Fibroblast of lung (primary cell): ENCODE data around the gene SCYL1. TPM values are rescaled to one million over a fixed set of nuclear protein-coding genes. Genes with fewer than 3 reads are reported as not detected.
A peak's percentile ranks its signal among the peaks of the same experiment; 100 is the strongest.

ENCODE experiments used
- DNase-seq, 2 donors: peaks; one replicate each; pipeline versions ENCODE4 v3.0.0 to v3.0.0-alpha.2; 2010; ENCODE audit warnings: low read depth in 2 of 2
- H2AFZ ChIP-seq: 2 replicates; pipeline ENCODE4 v1.5.1; 2012; ENCODE audit warnings: low read length, control low read depth, inconsistent platforms
- H3K27ac ChIP-seq: 2 replicates; pipeline ENCODE4 v1.5.1; 2011; ENCODE audit warnings: low read length, control low read depth; ENCODE audit not compliant: insufficient read depth
- H3K27me3 ChIP-seq: 2 replicates; pipeline ENCODE4 v1.5.1; 2011; ENCODE audit warnings: mild to moderate bottlenecking, low read length; ENCODE audit not compliant: control insufficient read depth, insufficient read depth
- H3K36me3 ChIP-seq: 2 replicates; pipeline ENCODE4 v1.5.1; 2011; ENCODE audit warnings: low read length; ENCODE audit not compliant: control insufficient read depth, insufficient read depth
- H3K4me1 ChIP-seq: 2 replicates; pipeline ENCODE4 v1.5.1; 2011; ENCODE audit warnings: low read length; ENCODE audit not compliant: control insufficient read depth, insufficient read depth; ENCODE audit errors: extremely low read depth
- H3K4me2 ChIP-seq: 2 replicates; pipeline ENCODE4 v1.5.1; 2011; ENCODE audit warnings: low read length, control low read depth; ENCODE audit not compliant: insufficient read depth; ENCODE audit errors: extremely low read depth
- H3K4me3 ChIP-seq, 4 experiments: fragments of 200-600 bp in 1 of 4; sonication (generic) in 1 of 4; replicated peaks in 1 of 4; 2 replicates each; pipeline ENCODE4 v1.5.1; 2011 to 2016; ENCODE audit warnings: low read length in 4 of 4, low read depth in 3 of 4, mild to moderate bottlenecking in 3 of 4, control low read depth in 2 of 4, inconsistent platforms in 1 of 4, mixed read lengths in 1 of 4; ENCODE audit not compliant: insufficient read depth in 1 of 4; ENCODE audit errors: control extremely low read depth in 1 of 4
- H3K79me2 ChIP-seq: 2 replicates; pipeline ENCODE4 v1.5.1; 2012; ENCODE audit warnings: mild to moderate bottlenecking, low read length, inconsistent platforms; ENCODE audit not compliant: control insufficient read depth, insufficient read depth
- H3K9ac ChIP-seq: 2 replicates; pipeline ENCODE4 v1.5.1; 2011; ENCODE audit warnings: mild to moderate bottlenecking, low read length, control low read depth; ENCODE audit not compliant: insufficient read depth
- H3K9me3 ChIP-seq: 2 replicates; pipeline ENCODE4 v1.5.1; 2012; ENCODE audit warnings: low read depth, low read length; ENCODE audit not compliant: control insufficient read depth, insufficient read depth
- H4K20me1 ChIP-seq: 2 replicates; pipeline ENCODE4 v1.5.1; 2011; ENCODE audit warnings: low read length; ENCODE audit not compliant: control insufficient read depth, insufficient read depth; ENCODE audit errors: extremely low read depth
- CTCF ChIP-seq, 2 donors: IDR thresholded peaks in 1 of 2; conservative IDR thresholded peaks in 1 of 2; 1 replicate in 1 of 2; 2 replicates in 1 of 2; pipeline ENCODE4 v1.5.1; 2011 to 2012; ENCODE audit warnings: low read length in 2 of 2, control low read depth in 1 of 2, inconsistent platforms in 1 of 2, low read depth in 1 of 2, mild to moderate bottlenecking in 1 of 2
- EZH2 ChIP-seq: IDR thresholded peaks from 2 replicates; pipeline ENCODE4 v1.5.1; 2012; ENCODE audit warnings: low read length, control low read depth, mild to moderate bottlenecking; ENCODE audit errors: missing control alignments
- polyA plus RNA-seq, 2 donors: library from polyadenylated mRNA; depleted of rRNA in 1 of 2; stranded (reverse) in 1 of 2; unstranded in 1 of 2; fragments of >200 nt; gene quantifications; 2 replicates each; pipeline ENCODE4 v1.2.1, GENCODE V29; 2011 to 2012; ENCODE audit warnings: missing spikeins in 1 of 2
- total RNA-seq: library from RNA; depleted of rRNA; stranded (reverse); fragments of >200 nt; gene quantifications from 2 replicates; pipeline ENCODE4 v1.2.1, GENCODE V29; 2014

SCYL1 gene
- total and polyA plus RNA-seq, 2 donors (not counting 1 experiment from before 2014, with no cell fraction given): 58.2 to 84.6 TPM

- no peak overlapping the region for H3K4me2 ChIP-seq
- no peak overlapping the region for H3K9ac ChIP-seq
- H3K4me1 ChIP-seq: peaks cover 8% of the 10 kb centered on the region
- no peaks in the 10 kb centered on the region for H3K9me3 ChIP-seq
- H2AFZ ChIP-seq: no peak overlapping the region
- no peak overlapping the region for H3K27ac ChIP-seq
- no peaks in the 10 kb centered on the region for H3K27me3 ChIP-seq
- peaks cover 40% of the 10 kb centered on the region for H3K36me3 ChIP-seq
- TF ChIP-seq EZH2 (no peak), CTCF (conservative IDR thresholded peaks at IDR 0.05 in 1 of 2, IDR thresholded peaks at IDR 0.05 in 1 of 2; ENCODE audit: low read depth in 1 of 2, low read length in 2 of 2) (no peak)
- no peaks in the 10 kb centered on the region for H4K20me1 ChIP-seq
- H3K79me2 ChIP-seq: no peaks in the 10 kb centered on the region
- no peak for DNase-seq
- H3K4me3 ChIP-seq: no peak overlapping the region
Observed at GRCh38 chr11:65538232-65538914, 13.5 kb downstream of the SCYL1 start.

GRCh38 chr11:65538915-65539743, 14.2 kb downstream of the SCYL1 start:
- H3K4me2 ChIP-seq: no peak overlapping the region

More at GRCh38 chr11:65538915-65539743, 14.2 kb downstream of the SCYL1 start:
- no peak overlapping the region for H3K4me3 ChIP-seq
- H3K79me2 ChIP-seq: no peaks in the 10 kb centered on the region
- peaks cover 8% of the 10 kb centered on the region for H3K4me1 ChIP-seq
- H4K20me1 ChIP-seq: no peaks in the 10 kb centered on the region
- TF ChIP-seq CTCF (conservative IDR thresholded peaks at IDR 0.05 in 1 of 2, IDR thresholded peaks at IDR 0.05 in 1 of 2; ENCODE audit: low read depth in 1 of 2, low read length in 2 of 2) (no peak), EZH2 (no peak)
- no peaks in the 10 kb centered on the region for H3K27me3 ChIP-seq
- H3K36me3 ChIP-seq: peaks cover 38% of the 10 kb centered on the region
- H2AFZ ChIP-seq: no peak overlapping the region
- H3K27ac ChIP-seq: peak overlapping the region; percentile 59
- no peak overlapping the region for H3K9ac ChIP-seq
- DNase-seq: no peak
- no peaks in the 10 kb centered on the region for H3K9me3 ChIP-seq
